Calu3 (cell line): ENCODE measurements around the gene FBXL17. TPM values are rescaled to one million over a fixed set of nuclear protein-coding genes. Genes with fewer than 3 reads are reported as not detected.
"Not testable (repeated sequence)": the region's sequence is repeated elsewhere in the genome, so short reads cannot be mapped to it uniquely, and the experiment has no call there.

Source experiments
- BruUV-seq: library from RNA; stranded (reverse); fragments of 400-500 nt; replicated peaks from 2 replicates; lab custom pipeline; 2021; lab: Mats Ljungman, UMichigan
- CTCF ChIA-PET: fragments of 300-600 bp; sonication (Branson Sonifier 250); formaldehyde crosslinking; loops from one replicate; lab custom pipeline; 2022; ENCODE audit warnings: antibody characterized with exemption; lab: Charles Lee
- DNase-seq: peaks from one replicate; pipeline ENCODE4 v3.0.0; 2022
- H3K27ac Mint-ChIP-seq: one replicate; pipeline ENCODE4 v1.8.0; 2022; ENCODE audit warnings: mixed read lengths; ENCODE audit not compliant: unreplicated experiment
- H3K27me3 Mint-ChIP-seq: one replicate; pipeline ENCODE4 v1.8.0; 2022; ENCODE audit warnings: mixed read lengths; ENCODE audit not compliant: unreplicated experiment
- H3K36me3 Mint-ChIP-seq: one replicate; pipeline ENCODE4 v1.8.0; 2022; ENCODE audit warnings: mild to moderate bottlenecking, moderate library complexity, mixed read lengths; ENCODE audit not compliant: insufficient read depth, unreplicated experiment
- H3K4me1 Mint-ChIP-seq: one replicate; pipeline ENCODE4 v1.8.0; 2022; ENCODE audit warnings: mild to moderate bottlenecking, low read depth, mixed read lengths; ENCODE audit not compliant: unreplicated experiment
- H3K4me3 Mint-ChIP-seq: one replicate; pipeline ENCODE4 v1.8.0; 2022; ENCODE audit warnings: mild to moderate bottlenecking, low read depth, moderate library complexity, mixed read lengths; ENCODE audit not compliant: unreplicated experiment
- H3K9me3 Mint-ChIP-seq: one replicate; pipeline ENCODE4 v1.8.0; 2022; ENCODE audit warnings: low read depth, mixed read lengths; ENCODE audit not compliant: unreplicated experiment
- intact Hi-C: fragments of 100-400 bp; cut with micrococcal nuclease; formaldehyde crosslinking; loops from one replicate; pipeline ENCODE4 v1.10.0; 2022; ENCODE audit not compliant: unreplicated experiment
- total RNA-seq: library from RNA; stranded (reverse); gene quantifications from 2 replicates; pipeline ENCODE4 v1.2.3, GENCODE V29; 2022
- TF ChIP-seq, protein P1 (sequence below): fragments of 200-600 bp; IDR thresholded peaks from one replicate; pipeline ENCODE4 v1.8.0; 2022; ENCODE audit warnings: antibody characterized with exemption; ENCODE audit not compliant: unreplicated experiment

Gene FBXL17
- total RNA-seq, 1 experiment from 2014 or later = 19.6 TPM

DNA sequence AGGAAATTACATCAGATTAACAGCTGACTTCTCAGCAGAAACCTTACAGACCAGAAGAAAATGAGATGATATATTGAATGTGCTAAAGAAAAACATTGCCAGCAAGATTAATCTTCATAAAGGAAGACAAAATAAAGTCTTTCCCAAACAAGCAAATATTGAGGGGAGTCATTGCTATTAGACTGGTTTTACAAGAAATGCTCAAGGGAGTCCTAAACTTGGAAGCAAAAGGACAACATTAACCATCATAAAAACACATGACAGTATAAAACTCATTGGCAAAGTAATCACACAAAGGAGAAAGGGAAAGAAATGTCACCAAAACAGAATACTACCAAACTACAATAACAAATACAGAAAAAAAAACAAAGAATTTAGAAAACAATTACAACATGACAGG lies 101.7 kb downstream of the FBXL17 start:
- H3K27me3 Mint-ChIP-seq = no peaks in the 10 kb centered on the region
- no peaks in the 10 kb centered on the region for H3K36me3 Mint-ChIP-seq
- no peak overlapping the region for H3K4me3 Mint-ChIP-seq
- BruUV-seq = no TSS peak
- intact Hi-C loops = no loop called here
- no peaks in the 10 kb centered on the region for H3K4me1 Mint-ChIP-seq
- no peak overlapping the region for H3K27ac Mint-ChIP-seq
- CTCF ChIA-PET = no interaction called here
- H3K9me3 Mint-ChIP-seq = peaks cover 4% of the 10 kb centered on the region
- TF ChIP-seq, protein P1, sequence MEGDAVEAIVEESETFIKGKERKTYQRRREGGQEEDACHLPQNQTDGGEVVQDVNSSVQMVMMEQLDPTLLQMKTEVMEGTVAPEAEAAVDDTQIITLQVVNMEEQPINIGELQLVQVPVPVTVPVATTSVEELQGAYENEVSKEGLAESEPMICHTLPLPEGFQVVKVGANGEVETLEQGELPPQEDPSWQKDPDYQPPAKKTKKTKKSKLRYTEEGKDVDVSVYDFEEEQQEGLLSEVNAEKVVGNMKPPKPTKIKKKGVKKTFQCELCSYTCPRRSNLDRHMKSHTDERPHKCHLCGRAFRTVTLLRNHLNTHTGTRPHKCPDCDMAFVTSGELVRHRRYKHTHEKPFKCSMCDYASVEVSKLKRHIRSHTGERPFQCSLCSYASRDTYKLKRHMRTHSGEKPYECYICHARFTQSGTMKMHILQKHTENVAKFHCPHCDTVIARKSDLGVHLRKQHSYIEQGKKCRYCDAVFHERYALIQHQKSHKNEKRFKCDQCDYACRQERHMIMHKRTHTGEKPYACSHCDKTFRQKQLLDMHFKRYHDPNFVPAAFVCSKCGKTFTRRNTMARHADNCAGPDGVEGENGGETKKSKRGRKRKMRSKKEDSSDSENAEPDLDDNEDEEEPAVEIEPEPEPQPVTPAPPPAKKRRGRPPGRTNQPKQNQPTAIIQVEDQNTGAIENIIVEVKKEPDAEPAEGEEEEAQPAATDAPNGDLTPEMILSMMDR = no peak
- DNase-seq = no peak

- intact Hi-C loops = no loop called here
- TF ChIP-seq, protein P1 = no peak
- Mint-ChIP-seq H3K9me3 (peaks cover 6% of the 10 kb centered on the region), H3K36me3 (no peaks in the 10 kb centered on the region), H3K27ac (no peak overlapping the region), H3K27me3 (no peaks in the 10 kb centered on the region), H3K4me1 (no peaks in the 10 kb centered on the region), H3K4me3 (no peak overlapping the region)
- CTCF ChIA-PET = no interaction called here
- BruUV-seq = no TSS peak
- no peak for DNase-seq
Measured at GRCh38 chr5:108278285-108279240, 103.3 kb downstream of the FBXL17 start.

DNA sequence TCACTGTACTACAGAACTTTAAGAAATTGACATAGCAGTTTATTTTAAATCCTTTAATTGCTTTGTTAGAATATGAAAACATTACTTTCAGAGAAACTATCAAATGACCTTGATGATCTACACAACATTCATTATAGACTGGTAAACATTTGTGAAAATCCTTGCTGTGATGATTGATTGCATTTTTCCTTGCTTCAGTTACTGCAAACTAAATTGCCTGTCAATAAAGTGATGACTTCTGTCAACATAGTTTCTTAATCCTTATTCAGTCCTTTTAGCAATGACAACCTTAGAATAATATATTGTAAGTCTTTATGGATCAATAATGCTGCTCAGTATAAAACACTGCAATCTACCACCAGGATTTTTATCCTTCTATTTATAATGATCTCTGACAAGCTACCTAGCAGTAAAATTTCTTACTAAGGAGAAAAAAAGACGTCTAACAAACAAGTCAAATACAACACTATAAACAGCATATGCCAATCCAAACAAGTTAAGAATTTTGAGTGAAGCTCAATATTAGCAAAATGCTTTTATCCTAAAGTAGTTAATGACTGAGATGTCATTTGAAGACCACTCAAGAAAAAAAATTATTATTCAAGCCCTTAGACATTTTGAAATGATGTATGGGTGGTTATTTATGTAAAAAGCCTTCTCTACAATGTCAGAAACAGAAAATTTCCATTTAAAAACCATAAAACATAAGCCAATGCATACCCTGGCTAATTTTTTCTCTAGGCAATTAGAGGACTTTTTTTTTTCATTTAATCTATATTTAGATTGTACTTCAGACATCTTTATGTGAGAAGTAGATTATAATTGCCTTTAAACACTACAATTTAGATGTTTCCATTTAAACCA lies 105.5 kb downstream of the FBXL17 start:
- DNase-seq = no peak
- Mint-ChIP-seq H3K4me3 (no peak overlapping the region), H3K36me3 (no peaks in the 10 kb centered on the region), H3K9me3 (peaks cover 4% of the 10 kb centered on the region), H3K27ac (no peak overlapping the region), H3K4me1 (no peaks in the 10 kb centered on the region), H3K27me3 (no peaks in the 10 kb centered on the region)
- TF ChIP-seq, protein P1 = no peak
- no TSS peak for BruUV-seq
- CTCF ChIA-PET = no interaction called here
- intact Hi-C loops = no loop called here

GRCh38 chr5:108274080-108274479 lies 107.8 kb downstream of the FBXL17 start:
- DNase-seq, H3K4me3 Mint-ChIP-seq, CTCF ChIA-PET, BruUV-seq, H3K27me3 Mint-ChIP-seq, intact Hi-C loops, H3K27ac Mint-ChIP-seq, H3K4me1 Mint-ChIP-seq, H3K9me3 Mint-ChIP-seq, H3K36me3 Mint-ChIP-seq: not testable (repeated sequence)
